Fibroblast of upper back skin (primary cell): ENCODE data around the gene OTOP2.

ENCODE experiments used
- DNase-seq: peaks from one replicate; pipeline ENCODE4 v3.0.0-alpha.2; 2013

Gene OTOP2

GRCh38 chr17:74924250-74924948 is at the start of gene OTOP2:
OTOP2 (plus strand) TSS chr17:74924273; CDS start chr17:74924633, 360 bp downstream.
- DNase-seq = no peak

GRCh38 chr17:74874615-74875037 is 49.4 kb upstream of the OTOP2 start:
- DNase-seq = no peak

GRCh38 chr17:74875155-74875976 is 48.7 kb upstream of the OTOP2 start:
- DNase-seq = no peak

- no peak for DNase-seq
Observed at GRCh38 chr17:74875977-74876593, 48.0 kb upstream of the OTOP2 start.

GRCh38 chr17:74877592-74878548 is 46.2 kb upstream of the OTOP2 start:
- DNase-seq = no peak

- no peak for DNase-seq
Observed at GRCh38 chr17:74878658-74879057, 45.4 kb upstream of the OTOP2 start.

GRCh38 chr17:74879308-74879707 is 44.8 kb upstream of the OTOP2 start:
- no peak for DNase-seq

GRCh38 chr17:74881073-74881472 is 43.0 kb upstream of the OTOP2 start:
- no peak for DNase-seq

GRCh38 chr17:74882517-74883240 is 41.4 kb upstream of the OTOP2 start:
- DNase-seq = no peak

- DNase-seq = peak; percentile 20
Observed at GRCh38 chr17:74883241-74883745, 40.8 kb upstream of the OTOP2 start.

- no peak for DNase-seq
Observed at GRCh38 chr17:74888469-74888868, 35.6 kb upstream of the OTOP2 start.

- no peak for DNase-seq
Observed at GRCh38 chr17:74890554-74890953, 33.5 kb upstream of the OTOP2 start.

- no peak for DNase-seq
Observed at GRCh38 chr17:74892013-74892841, 31.8 kb upstream of the OTOP2 start.

- DNase-seq = no peak
Observed at GRCh38 chr17:74892974-74893911, 30.8 kb upstream of the OTOP2 start, which contains the start of gene FADS6. FADS6 (minus strand) TSS chr17:74893633; CDS start chr17:74893595, 38 bp downstream.

- DNase-seq = no peak
Observed at GRCh38 chr17:74893936-74894671, 30.0 kb upstream of the OTOP2 start.

- DNase-seq = no peak
Observed at GRCh38 chr17:74898376-74898946, 25.6 kb upstream of the OTOP2 start.

- DNase-seq = no peak
Observed at GRCh38 chr17:74900208-74900607, 23.9 kb upstream of the OTOP2 start.
